HG03442 (cell line): ENCODE measurements around the gene E2F4.
A peak's percentile ranks its signal among the peaks of the same experiment; 100 is the strongest.

Source experiments
- ATAC-seq: cut with Tn5 transposase; IDR thresholded peaks from one replicate; pipeline ENCODE4 v1.9.1; 2021; ENCODE audit warnings: mild to moderate bottlenecking, moderate library complexity; ENCODE audit not compliant: unreplicated experiment

Gene E2F4

GRCh38 chr16:67173808-67174705 lies 17.9 kb upstream of the E2F4 start:
- peak; percentile 26 for ATAC-seq

- ATAC-seq = no peak
Observed at GRCh38 chr16:67174706-67175231, 17.2 kb upstream of the E2F4 start.

- no peak for ATAC-seq
Observed at GRCh38 chr16:67176662-67177061, 15.3 kb upstream of the E2F4 start.

- ATAC-seq = peak; percentile 33
Observed at GRCh38 chr16:67177743-67178699, 13.9 kb upstream of the E2F4 start.

GRCh38 chr16:67179421-67180080 lies 12.4 kb upstream of the E2F4 start:
- no peak for ATAC-seq

GRCh38 chr16:67180166-67180565 lies 11.8 kb upstream of the E2F4 start:
- no peak for ATAC-seq

GRCh38 chr16:67181346-67181745 lies 10.6 kb upstream of the E2F4 start:
- ATAC-seq = no peak

- no peak for ATAC-seq
Observed at GRCh38 chr16:67182288-67182687, 9.7 kb upstream of the E2F4 start.

GRCh38 chr16:67183284-67183626 lies 8.7 kb upstream of the E2F4 start:
- no peak for ATAC-seq

GRCh38 chr16:67183627-67184452 lies 8.1 kb upstream of the E2F4 start, which contains the start of gene MATCAP1:
Gene MATCAP1 (minus strand): TSS chr16:67183963. CDS start chr16:67180610, 3,353 bp downstream.
- peak; percentile 89 for ATAC-seq

- no peak for ATAC-seq
Observed at GRCh38 chr16:67184453-67184994, 7.4 kb upstream of the E2F4 start.

- ATAC-seq = no peak
Observed at GRCh38 chr16:67184995-67185650, 6.8 kb upstream of the E2F4 start.

- ATAC-seq = no peak
Observed at GRCh38 chr16:67185651-67186134, 6.3 kb upstream of the E2F4 start.

- no peak for ATAC-seq
Observed at GRCh38 chr16:67186550-67186950, 5.4 kb upstream of the E2F4 start.

- no peak for ATAC-seq
Observed at GRCh38 chr16:67187175-67187890, 4.6 kb upstream of the E2F4 start.

GRCh38 chr16:67188323-67188722 lies 3.6 kb upstream of the E2F4 start:
- no peak for ATAC-seq

GRCh38 chr16:67188798-67189197 lies 3.2 kb upstream of the E2F4 start:
- ATAC-seq = no peak

- ATAC-seq = no peak
Observed at GRCh38 chr16:67190041-67190440, 1.9 kb upstream of the E2F4 start, which contains the start of gene EXOC3L1. Gene EXOC3L1 (minus strand): TSS chr16:67190136. CDS start chr16:67189676, 460 bp downstream.
